Caco-2 (cell line): ENCODE data around the gene KCNH5. TPM values are rescaled to one million over a fixed set of nuclear protein-coding genes. Genes with fewer than 3 reads are reported as not detected.

ENCODE experiments used
- BruUV-seq: library from RNA; stranded (reverse); fragments of 400-500 nt; replicated peaks from 2 replicates; lab custom pipeline; 2021; lab: Mats Ljungman, UMichigan
- CTCF ChIA-PET: fragments of 300-600 bp; sonication (Branson Sonifier 250); formaldehyde crosslinking; loops from one replicate; lab custom pipeline; 2022; ENCODE audit warnings: antibody characterized with exemption; lab: Charles Lee
- POLR2A ChIA-PET: fragments of 300-600 bp; sonication (Branson Sonifier 250); formaldehyde crosslinking; loops from one replicate; lab custom pipeline; 2022; ENCODE audit warnings: antibody characterized with exemption; lab: Charles Lee
- DNase-seq, 2 experiments: peaks; one replicate each; pipeline versions ENCODE4 v3.0.0 to v3.0.0-alpha.2; 2020 to 2022
- H3K27me3 ChIP-seq: replicated peaks from 2 replicates; pipeline ENCODE4 v1.6.0; 2011; ENCODE audit warnings: low read length; ENCODE audit not compliant: control insufficient read depth, insufficient read depth
- H3K36me3 ChIP-seq: 2 replicates; pipeline ENCODE4 v1.5.1; 2011; ENCODE audit warnings: low read length; ENCODE audit not compliant: control insufficient read depth, insufficient read depth
- H3K4me1 ChIP-seq: fragments of 250-450 bp; sonication (Bioruptor Pico); 2 replicates; pipeline ENCODE4 v1.5.1; 2020; ENCODE audit warnings: mild to moderate bottlenecking
- H3K4me3 ChIP-seq: 2 replicates; pipeline ENCODE4 v1.5.1; 2011; ENCODE audit warnings: low read depth, mild to moderate bottlenecking, control low read depth, low read length
- H3K9me3 ChIP-seq: fragments of 250-450 bp; sonication (Bioruptor Pico); 2 replicates; pipeline ENCODE4 v1.5.1; 2020; ENCODE audit warnings: mild to moderate bottlenecking, moderate library complexity
- H3K27ac Mint-ChIP-seq: one replicate; pipeline ENCODE4 v1.8.0; 2022; ENCODE audit warnings: mixed read lengths; ENCODE audit not compliant: unreplicated experiment
- H3K27me3 Mint-ChIP-seq: one replicate; pipeline ENCODE4 v1.8.0; 2022; ENCODE audit warnings: mixed read lengths; ENCODE audit not compliant: insufficient read depth, unreplicated experiment
- H3K36me3 Mint-ChIP-seq: one replicate; pipeline ENCODE4 v1.8.0; 2022; ENCODE audit warnings: mild to moderate bottlenecking, mixed read lengths; ENCODE audit not compliant: insufficient read depth, unreplicated experiment
- H3K4me1 Mint-ChIP-seq: one replicate; pipeline ENCODE4 v1.8.0; 2022; ENCODE audit warnings: low read depth, mixed read lengths; ENCODE audit not compliant: unreplicated experiment
- H3K4me3 Mint-ChIP-seq: one replicate; pipeline ENCODE4 v1.8.0; 2022; ENCODE audit warnings: mild to moderate bottlenecking, moderate library complexity, mixed read lengths; ENCODE audit not compliant: unreplicated experiment
- H3K9me3 Mint-ChIP-seq: one replicate; pipeline ENCODE4 v1.8.0; 2022; ENCODE audit warnings: mixed read lengths; ENCODE audit not compliant: unreplicated experiment
- intact Hi-C: fragments of 100-400 bp; cut with micrococcal nuclease; formaldehyde crosslinking; loops from one replicate; pipeline ENCODE4 v1.10.0; 2022; ENCODE audit not compliant: unreplicated experiment
- total RNA-seq: library from RNA; stranded (reverse); gene quantifications from 2 replicates; pipeline ENCODE4 v1.2.3, GENCODE V29; 2022
- TF ChIP-seq, protein P1 (sequence below), 2 experiments: fragments of 200-600 bp in 1 of 2; IDR thresholded peaks; 1 replicate in 1 of 2; 2 replicates in 1 of 2; pipeline versions ENCODE4 v1.5.1 to v1.8.0; 2011 to 2022; ENCODE audit warnings: antibody characterized with exemption in 1 of 2, control low read depth in 1 of 2, inconsistent platforms in 1 of 2, low read depth in 1 of 2, low read length in 1 of 2, mild to moderate bottlenecking in 1 of 2, moderate library complexity in 1 of 2; ENCODE audit not compliant: insufficient read depth in 1 of 2, severe bottlenecking in 1 of 2, unreplicated experiment in 1 of 2

The KCNH5 gene
- total RNA-seq, 1 experiment from 2014 or later = not detected

- no peak overlapping the region for H3K27ac Mint-ChIP-seq
- Histone ChIP-seq H3K36me3 (no peaks in the 10 kb centered on the region), H3K4me1 (no peaks in the 10 kb centered on the region), H3K9me3 (no peaks in the 10 kb centered on the region), H3K27me3 (no peaks in the 10 kb centered on the region), H3K4me3 (no peak overlapping the region)
- no peaks in the 10 kb centered on the region for H3K36me3 Mint-ChIP-seq
- H3K9me3 Mint-ChIP-seq = peaks cover 24% of the 10 kb centered on the region
- H3K27me3 Mint-ChIP-seq = no peaks in the 10 kb centered on the region
- intact Hi-C loops = no loop called here
- DNase-seq = no peak
- no TSS peak for BruUV-seq
- TF ChIP-seq, protein P1, sequence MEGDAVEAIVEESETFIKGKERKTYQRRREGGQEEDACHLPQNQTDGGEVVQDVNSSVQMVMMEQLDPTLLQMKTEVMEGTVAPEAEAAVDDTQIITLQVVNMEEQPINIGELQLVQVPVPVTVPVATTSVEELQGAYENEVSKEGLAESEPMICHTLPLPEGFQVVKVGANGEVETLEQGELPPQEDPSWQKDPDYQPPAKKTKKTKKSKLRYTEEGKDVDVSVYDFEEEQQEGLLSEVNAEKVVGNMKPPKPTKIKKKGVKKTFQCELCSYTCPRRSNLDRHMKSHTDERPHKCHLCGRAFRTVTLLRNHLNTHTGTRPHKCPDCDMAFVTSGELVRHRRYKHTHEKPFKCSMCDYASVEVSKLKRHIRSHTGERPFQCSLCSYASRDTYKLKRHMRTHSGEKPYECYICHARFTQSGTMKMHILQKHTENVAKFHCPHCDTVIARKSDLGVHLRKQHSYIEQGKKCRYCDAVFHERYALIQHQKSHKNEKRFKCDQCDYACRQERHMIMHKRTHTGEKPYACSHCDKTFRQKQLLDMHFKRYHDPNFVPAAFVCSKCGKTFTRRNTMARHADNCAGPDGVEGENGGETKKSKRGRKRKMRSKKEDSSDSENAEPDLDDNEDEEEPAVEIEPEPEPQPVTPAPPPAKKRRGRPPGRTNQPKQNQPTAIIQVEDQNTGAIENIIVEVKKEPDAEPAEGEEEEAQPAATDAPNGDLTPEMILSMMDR (IDR thresholded peaks at IDR 0.05; ENCODE audit: insufficient read depth in 1 of 2, low read depth in 1 of 2, low read length in 1 of 2, severe bottlenecking in 1 of 2, unreplicated experiment in 1 of 2) = no peak
- no peaks in the 10 kb centered on the region for H3K4me1 Mint-ChIP-seq
- POLR2A ChIA-PET = no interaction called here
- CTCF ChIA-PET = no interaction called here
- H3K4me3 Mint-ChIP-seq = no peak overlapping the region
Observed at GRCh38 chr14:62778852-62779251, 266.4 kb downstream of the KCNH5 start.

DNA sequence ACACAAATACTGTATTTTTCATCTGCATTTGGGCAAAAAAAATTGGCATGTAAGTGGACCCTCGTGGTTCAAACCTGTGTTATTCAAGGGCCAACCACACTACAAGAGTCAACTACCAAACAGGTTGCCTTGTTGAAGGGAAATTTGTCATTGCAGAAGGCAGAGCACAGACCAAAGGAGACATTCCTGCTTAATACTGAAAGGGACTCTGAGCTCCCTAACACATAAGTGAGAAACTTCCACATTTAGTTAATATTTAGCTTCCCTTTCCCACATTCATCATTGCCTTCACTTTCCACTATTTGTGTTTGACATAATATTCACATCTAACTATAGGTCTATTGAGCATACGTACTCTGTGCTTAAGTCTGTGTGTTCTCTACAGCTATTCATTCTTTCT, 266.9 kb downstream of the KCNH5 start:
- no peak for DNase-seq
- H3K4me1 Mint-ChIP-seq = no peaks in the 10 kb centered on the region
- H3K9me3 Mint-ChIP-seq = peaks cover 24% of the 10 kb centered on the region
- CTCF ChIA-PET = no interaction called here
- no peaks in the 10 kb centered on the region for H3K36me3 ChIP-seq
- BruUV-seq = no TSS peak
- no peak overlapping the region for H3K27ac Mint-ChIP-seq
- POLR2A ChIA-PET = no interaction called here
- H3K4me3 Mint-ChIP-seq = no peak overlapping the region
- H3K27me3 ChIP-seq = no peaks in the 10 kb centered on the region
- no peaks in the 10 kb centered on the region for H3K36me3 Mint-ChIP-seq
- intact Hi-C loops = no loop called here
- H3K27me3 Mint-ChIP-seq = no peaks in the 10 kb centered on the region
- TF ChIP-seq, protein P1 (IDR thresholded peaks at IDR 0.05; ENCODE audit: insufficient read depth in 1 of 2, low read depth in 1 of 2, low read length in 1 of 2, severe bottlenecking in 1 of 2, unreplicated experiment in 1 of 2) = no peak
- H3K9me3 ChIP-seq = no peaks in the 10 kb centered on the region
- H3K4me3 ChIP-seq = no peak overlapping the region
- no peaks in the 10 kb centered on the region for H3K4me1 ChIP-seq

GRCh38 chr14:62777510-62777909, 267.7 kb downstream of the KCNH5 start:
- POLR2A ChIA-PET = no interaction called here
- H3K4me1 Mint-ChIP-seq = no peaks in the 10 kb centered on the region

More at GRCh38 chr14:62777510-62777909, 267.7 kb downstream of the KCNH5 start:
- Mint-ChIP-seq H3K4me3 (no peak overlapping the region), H3K27ac (no peak overlapping the region), H3K9me3 (peaks cover 24% of the 10 kb centered on the region), H3K36me3 (no peaks in the 10 kb centered on the region), H3K27me3 (no peaks in the 10 kb centered on the region)
- Histone ChIP-seq H3K27me3 (no peaks in the 10 kb centered on the region), H3K36me3 (no peaks in the 10 kb centered on the region), H3K4me1 (no peaks in the 10 kb centered on the region), H3K4me3 (no peak overlapping the region), H3K9me3 (no peaks in the 10 kb centered on the region)
- DNase-seq = no peak
- TF ChIP-seq, protein P1 (IDR thresholded peaks at IDR 0.05; ENCODE audit: insufficient read depth in 1 of 2, low read depth in 1 of 2, low read length in 1 of 2, severe bottlenecking in 1 of 2, unreplicated experiment in 1 of 2) = no peak
- BruUV-seq = no TSS peak
- intact Hi-C loops = no loop called here
- CTCF ChIA-PET = no interaction called here
